Prostate gland (tissue), 2 donors: ENCODE results near the gene CELF2.

Source experiments
- CTCF ChIP-seq, 4 experiments: fragments of 200-600 bp in 2 of 4; fragments of 450-650 bp in 2 of 4; sonication (generic) in 2 of 4; IDR thresholded peaks; 1 replicate in 3 of 4; 2 replicates in 1 of 4; pipeline ENCODE4 v1.5.1; 2016 to 2019; ENCODE audit warnings: antibody characterized with exemption in 4 of 4, mild to moderate bottlenecking in 2 of 4, moderate library complexity in 2 of 4
- POLR2A ChIP-seq: fragments of 450-650 bp; IDR thresholded peaks from one replicate; pipeline ENCODE4 v1.6.1; 2016; ENCODE audit warnings: antibody characterized with exemption, mild to moderate bottlenecking
- POLR2AphosphoS5 ChIP-seq: sonication (generic); formaldehyde crosslinking; IDR thresholded peaks from one replicate; pipeline ENCODE4 v1.6.1; 2017; ENCODE audit warnings: antibody characterized with exemption

DNA sequence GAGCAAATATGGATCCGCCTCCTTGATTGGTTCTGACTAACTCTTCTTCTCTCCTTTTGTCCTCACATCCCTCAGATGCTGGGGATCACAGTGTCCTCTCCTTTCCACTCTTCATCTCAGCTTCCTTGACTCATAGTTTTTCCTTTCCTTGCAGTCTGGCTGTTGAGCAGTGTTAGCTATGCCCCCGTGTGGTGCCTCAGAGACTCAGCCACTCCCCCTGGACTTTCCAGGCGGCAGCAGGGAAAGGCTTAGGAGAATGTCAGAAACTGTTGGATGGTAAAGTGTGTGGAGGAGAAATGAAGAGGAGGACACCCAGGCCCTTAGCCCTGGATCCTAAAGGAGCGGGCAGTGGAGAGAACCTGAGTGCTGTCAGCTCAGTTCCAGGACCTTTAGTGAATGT is 267.5 kb downstream of the CELF2 start:
- TF ChIP-seq POLR2A (no peak), CTCF (IDR thresholded peaks at IDR 0.05) (no peak), POLR2AphosphoS5 (no peak)
